Left hindlimb (tissue), 1 donor: ENCODE measurements around the gene NFIL3.
"Not testable (repeated sequence)": the region's sequence is repeated elsewhere in the genome, so short reads cannot be mapped to it uniquely, and the experiment has no call there.

ENCODE experiments used
- DNase-seq: peaks from one replicate; pipeline ENCODE4 v3.0.0-alpha.2; 2018

NFIL3 gene

DNA sequence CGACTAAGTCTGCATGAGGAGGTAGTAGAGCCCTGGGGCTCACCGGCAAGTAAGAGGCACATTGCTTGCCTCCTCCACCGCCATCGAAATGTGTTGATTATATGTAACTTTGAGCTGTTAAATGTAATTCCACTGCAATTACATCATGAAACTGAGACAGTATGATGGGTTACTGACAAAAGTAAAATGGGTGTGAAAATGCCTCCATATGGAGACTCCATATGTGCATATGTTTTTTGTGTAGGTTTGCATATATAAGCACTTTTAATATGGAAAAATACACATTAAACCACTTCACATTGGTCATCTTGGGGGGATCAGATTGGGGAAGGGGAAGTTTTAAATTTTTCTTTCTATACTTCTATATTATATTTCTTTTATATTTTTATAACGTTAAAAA is 29.8 kb downstream of the NFIL3 start:
- no peak for DNase-seq

- no peak for DNase-seq
Observed at GRCh38 chr9:91392435-91392834, 31.2 kb downstream of the NFIL3 start.

- no peak for DNase-seq
Observed at GRCh38 chr9:91391818-91392217, 31.8 kb downstream of the NFIL3 start.

- DNase-seq = no peak
Observed at GRCh38 chr9:91391412-91391811, 32.2 kb downstream of the NFIL3 start.

DNA sequence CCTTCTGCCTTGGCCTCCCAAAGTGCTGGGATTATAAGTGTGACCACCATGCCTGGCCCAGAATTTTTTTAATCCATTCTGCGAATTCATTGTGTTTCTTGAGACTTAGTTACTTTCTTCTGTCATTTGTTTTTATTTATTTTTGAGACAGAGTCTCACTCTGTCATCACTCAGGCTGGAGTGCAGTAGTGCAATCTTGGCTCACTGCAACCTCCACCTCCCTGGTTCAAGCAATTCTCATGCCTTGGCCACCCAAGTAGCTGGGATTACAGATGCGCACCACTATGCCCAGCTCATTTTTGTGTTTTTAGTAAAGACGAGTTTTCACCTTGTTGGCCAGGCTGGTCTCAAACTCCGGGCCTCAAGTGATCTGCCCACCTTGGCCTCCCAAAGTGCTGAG is 33.9 kb downstream of the NFIL3 start:
- DNase-seq = not testable (repeated sequence)

GRCh38 chr9:91386765-91387164 is 36.9 kb downstream of the NFIL3 start:
- DNase-seq = no peak

- DNase-seq = no peak
Observed at GRCh38 chr9:91384954-91385353, 38.7 kb downstream of the NFIL3 start.

DNA sequence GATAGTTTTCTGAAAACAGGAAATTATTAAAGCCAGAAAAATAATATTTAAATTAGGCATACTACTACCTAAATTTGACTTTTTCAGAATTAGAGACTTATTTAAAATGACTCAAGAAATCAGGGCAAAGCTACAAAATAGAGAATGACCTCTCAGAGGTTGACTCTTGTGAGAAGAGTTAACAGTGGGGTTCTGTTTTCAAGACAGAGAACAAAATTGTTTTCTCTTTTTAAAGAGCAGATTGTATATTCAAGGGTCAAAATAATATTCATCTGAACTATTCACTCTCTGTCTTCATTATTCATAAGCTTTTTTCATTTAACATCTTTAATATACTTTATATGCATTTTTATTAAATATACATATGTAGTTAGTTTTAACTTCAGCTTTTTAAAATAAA is 40.1 kb downstream of the NFIL3 start:
- no peak for DNase-seq

GRCh38 chr9:91382298-91382697 is 41.3 kb downstream of the NFIL3 start:
- no peak for DNase-seq

DNA sequence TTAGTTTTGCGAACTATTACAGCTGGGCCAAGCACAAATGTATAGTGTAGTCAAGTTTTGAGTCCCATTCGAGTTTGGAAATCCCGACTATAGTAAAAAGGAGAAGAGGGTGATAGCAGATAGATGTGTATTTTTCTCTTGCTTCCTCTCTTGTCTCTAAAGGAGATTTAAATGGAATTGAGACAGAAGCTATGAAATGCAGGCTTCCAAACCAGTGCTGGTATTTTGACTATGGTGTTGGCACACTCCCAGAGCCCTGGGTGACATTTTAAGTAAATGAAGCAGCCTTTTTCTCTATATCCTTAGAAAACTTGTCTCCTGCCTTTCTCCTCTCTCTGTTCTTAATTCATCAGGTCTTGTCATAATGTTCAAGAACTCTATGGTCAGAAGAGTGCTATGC is 44.2 kb downstream of the NFIL3 start:
- DNase-seq = no peak

GRCh38 chr9:91378695-91379127 is 44.9 kb downstream of the NFIL3 start:
- DNase-seq = no peak

DNA sequence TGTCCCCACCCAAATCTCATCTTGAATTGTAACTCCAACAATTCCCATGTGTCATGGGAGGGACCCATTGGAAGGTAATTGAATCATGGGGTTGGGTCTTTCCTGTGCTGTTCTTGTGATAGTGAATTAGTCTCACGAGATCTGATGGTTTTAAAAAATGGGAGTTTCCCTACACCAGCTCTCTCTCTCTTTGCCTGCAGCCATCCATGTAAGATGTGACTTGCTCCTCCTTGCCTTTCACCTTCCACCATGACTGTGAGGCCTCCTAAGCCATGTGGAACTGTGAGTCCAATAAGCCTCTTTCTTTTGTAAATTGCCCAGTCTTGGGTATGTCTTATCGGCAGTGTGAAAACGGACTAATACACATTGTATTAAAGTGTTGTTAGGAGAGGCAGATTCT is 45.6 kb downstream of the NFIL3 start:
- not testable (repeated sequence) for DNase-seq

DNA sequence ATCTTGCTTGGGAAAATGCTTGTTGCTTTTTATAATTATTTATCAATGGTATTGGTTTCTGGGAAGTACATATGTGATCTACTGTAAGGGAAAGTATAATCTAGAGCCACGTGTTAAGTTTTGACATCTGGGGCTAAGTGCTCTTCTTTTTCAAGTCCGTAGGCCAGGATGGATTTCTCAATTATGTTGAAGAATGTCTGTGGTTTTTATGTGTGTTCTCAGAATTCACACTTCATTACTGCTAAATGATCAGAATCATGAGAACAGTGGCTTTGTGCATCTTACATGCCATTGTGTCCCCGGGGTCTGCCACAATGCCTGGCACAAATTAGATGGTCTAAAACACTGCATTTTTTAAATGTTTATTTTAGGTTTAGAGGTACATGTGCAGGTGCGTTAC is 47.4 kb downstream of the NFIL3 start:
- no peak for DNase-seq

GRCh38 chr9:91374939-91375338 is 48.7 kb downstream of the NFIL3 start:
- no peak for DNase-seq

DNA sequence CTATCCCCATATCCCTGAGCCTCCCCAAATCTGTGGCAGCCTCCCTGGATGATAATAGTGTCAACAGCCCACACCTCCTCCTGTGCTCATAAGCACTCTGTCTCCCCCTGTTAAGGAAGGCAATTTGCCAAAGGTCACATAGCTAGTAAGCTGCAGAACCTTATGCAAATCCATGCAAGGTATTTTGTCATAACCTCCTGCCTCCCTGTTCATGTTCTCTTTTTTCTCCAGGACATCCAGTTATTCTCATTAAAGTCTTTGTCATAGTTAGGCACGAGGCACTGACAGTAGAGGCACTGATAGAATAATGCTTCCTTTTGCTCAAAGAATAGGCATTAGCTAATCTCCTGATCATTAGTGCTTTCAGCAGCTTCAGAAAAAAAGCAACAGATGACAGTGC is 51.7 kb downstream of the NFIL3 start:
- no peak for DNase-seq

GRCh38 chr9:91370006-91370405 is 53.6 kb downstream of the NFIL3 start:
- DNase-seq = not testable (repeated sequence)

DNA sequence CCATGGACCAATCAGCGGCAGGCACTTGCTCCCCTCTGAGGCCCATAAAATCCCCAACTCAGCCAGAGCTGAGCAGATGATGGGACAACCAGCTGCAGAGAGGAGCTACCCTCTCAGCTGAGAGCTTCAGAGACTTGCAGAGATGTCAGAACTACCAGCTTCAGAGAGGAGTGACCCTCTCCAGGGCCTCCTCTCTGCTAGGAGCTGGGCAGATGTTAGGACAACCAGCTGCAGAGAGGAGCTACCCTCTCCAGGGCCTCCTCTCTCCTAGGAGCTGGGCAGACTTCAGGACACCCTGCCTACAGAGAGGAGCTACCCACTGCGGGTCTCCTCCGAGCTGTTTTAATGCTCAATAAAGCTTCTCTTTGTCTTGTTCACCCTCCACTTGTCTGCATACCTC is 58.9 kb downstream of the NFIL3 start:
- no peak for DNase-seq

DNA sequence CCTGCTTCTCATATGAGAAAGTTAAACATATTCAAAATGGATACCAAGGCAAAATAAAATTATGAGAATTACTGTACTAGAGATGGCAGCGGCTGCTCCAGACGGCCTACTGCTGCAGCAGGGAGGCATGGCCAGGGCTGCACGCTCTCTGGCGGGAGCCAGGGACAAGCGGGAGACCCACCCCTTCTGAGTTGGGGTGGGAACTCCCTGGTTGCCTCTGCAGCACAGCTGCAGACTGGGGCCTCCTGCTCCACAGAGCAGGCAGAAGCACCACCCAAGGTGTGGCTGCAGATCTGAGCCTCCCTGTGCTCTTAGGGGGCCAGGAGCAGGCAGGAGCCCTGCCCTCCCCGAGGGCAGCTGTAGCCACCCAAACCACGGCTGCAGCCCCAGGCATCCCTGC is 59.6 kb downstream of the NFIL3 start:
- no peak for DNase-seq

DNA sequence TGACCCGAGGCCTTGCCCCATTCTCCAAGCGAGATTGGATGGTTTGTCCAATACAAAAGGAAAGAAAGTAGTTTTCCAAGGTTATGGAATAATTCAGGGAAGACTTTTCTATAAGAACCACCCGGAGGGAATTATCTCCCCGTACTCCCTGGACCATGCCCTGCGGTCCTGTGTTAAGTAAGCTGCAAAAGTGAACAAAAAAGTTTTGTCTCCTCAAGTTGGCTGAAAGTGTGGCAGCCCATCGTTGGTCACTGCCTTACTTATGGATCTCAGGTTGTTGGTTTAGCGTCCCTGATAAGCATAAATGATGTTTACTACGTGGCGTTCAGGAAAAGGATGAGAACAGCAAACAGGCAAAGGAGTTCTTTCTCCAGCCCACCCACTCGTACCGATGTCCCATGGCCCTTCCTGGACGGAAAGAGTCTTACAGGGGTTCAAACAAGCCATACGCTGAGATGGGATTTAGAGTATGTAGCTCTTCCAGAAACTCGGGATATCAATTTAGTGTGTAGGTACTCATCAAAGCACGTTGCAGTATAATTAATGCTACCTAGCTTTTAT is 61.5 kb downstream of the NFIL3 start:
- DNase-seq = no peak

- peak; percentile 86 for DNase-seq
Observed at GRCh38 chr9:91361291-91362050, 62.2 kb downstream of the NFIL3 start, which contains the start of gene AUH. AUH (minus strand) TSS chr9:91361918; CDS start chr9:91361889, 29 bp downstream.

DNA sequence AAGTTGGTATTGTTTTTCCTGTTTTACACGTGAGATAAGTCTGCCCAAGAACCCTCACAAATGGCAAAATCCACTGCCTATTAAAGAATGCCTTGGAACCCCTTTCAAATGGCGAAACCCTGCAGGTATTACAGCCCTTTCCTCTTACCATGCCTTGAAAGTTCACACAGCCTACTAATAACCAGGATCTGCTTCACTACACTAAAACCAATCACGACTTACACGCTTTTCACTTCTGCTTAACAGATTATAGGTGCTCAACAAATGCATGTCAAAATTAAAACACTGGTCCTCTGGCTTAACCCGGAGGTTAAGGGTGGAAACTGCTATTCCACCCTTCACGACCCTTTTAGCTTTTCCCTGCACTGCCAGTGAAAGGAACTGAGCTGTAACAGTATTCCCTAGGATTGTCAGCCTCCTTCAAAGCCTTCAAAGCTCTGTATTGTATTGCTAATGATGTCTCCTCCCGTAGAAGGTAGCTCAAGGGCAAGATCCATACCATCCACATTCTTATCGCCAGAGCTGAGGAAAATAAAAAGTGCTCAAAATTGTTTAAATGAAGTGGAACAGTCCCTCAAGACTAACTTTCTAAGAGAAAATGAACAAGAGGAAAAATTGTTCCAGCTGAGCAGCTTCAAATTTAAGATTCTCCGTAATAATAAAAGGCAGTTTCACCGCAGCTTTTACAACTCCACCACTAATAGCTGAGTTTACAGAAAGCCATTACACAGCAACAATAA is 62.9 kb downstream of the NFIL3 start:
- DNase-seq = no peak

DNA sequence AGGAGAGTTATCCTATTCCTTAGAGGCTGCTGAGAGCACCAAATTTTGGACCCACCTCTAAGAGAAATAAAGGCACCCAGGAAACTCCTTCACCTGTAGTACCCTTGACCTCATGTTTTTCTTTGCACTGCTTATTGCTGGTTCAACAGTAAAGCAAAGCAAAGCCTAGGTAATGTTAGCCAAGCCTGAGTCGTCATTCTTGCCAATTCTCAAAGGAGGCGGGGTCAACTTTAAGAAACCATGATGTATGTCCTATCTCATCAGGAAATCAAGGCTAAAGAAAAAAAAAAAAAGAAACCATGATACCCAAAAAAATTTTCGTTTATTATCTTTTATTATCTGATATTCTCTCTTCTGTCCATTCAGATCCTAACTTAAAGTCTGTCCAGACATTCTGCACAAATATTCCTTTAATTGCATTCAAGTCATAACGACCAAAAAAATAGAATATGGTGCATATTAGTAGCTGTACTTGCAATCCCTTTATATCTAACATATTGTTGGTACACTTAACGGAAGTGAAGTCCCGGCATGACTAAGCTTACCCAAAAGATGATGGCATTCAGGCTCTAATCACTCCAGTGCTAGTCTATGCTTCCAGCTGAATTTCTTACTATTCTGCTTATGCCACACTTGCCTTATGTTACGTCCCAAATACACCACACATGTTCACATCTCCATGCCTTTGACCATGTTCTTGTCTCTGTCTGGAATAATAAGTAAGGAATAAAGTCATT is 63.7 kb downstream of the NFIL3 start:
- no peak for DNase-seq

- no peak for DNase-seq
Observed at GRCh38 chr9:91359083-91359482, 64.5 kb downstream of the NFIL3 start.
